ENCODE measurements around the gene PATJ.

The PATJ gene

DNA sequence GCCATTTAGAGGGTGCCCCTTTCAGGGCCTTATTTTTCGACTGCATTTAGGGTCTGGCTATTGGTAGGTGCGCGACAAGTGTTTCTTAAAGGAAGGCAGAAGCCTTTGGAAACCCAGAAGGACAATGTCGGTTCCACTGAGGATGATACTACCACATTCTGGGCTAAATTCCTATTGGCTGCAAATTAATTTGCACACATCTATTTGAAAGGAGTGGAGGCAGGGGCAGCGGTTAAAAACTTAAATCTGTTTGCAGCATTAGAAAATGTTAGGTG, 1.1 kb downstream of the PATJ start:
- no peak for DNase-seq (ENCODE audit: low spot score)
- TF ChIP-seq, protein P1, sequence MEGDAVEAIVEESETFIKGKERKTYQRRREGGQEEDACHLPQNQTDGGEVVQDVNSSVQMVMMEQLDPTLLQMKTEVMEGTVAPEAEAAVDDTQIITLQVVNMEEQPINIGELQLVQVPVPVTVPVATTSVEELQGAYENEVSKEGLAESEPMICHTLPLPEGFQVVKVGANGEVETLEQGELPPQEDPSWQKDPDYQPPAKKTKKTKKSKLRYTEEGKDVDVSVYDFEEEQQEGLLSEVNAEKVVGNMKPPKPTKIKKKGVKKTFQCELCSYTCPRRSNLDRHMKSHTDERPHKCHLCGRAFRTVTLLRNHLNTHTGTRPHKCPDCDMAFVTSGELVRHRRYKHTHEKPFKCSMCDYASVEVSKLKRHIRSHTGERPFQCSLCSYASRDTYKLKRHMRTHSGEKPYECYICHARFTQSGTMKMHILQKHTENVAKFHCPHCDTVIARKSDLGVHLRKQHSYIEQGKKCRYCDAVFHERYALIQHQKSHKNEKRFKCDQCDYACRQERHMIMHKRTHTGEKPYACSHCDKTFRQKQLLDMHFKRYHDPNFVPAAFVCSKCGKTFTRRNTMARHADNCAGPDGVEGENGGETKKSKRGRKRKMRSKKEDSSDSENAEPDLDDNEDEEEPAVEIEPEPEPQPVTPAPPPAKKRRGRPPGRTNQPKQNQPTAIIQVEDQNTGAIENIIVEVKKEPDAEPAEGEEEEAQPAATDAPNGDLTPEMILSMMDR (IDR thresholded peaks at IDR 0.05; ENCODE audit: extremely low read depth, missing control alignments), result no peak

GRCh38 chr1:61743716-61744580, 1.7 kb downstream of the PATJ start:
- no peak for DNase-seq (ENCODE audit: low spot score)
- TF ChIP-seq, protein P1 (IDR thresholded peaks at IDR 0.05; ENCODE audit: extremely low read depth, missing control alignments), result no peak

- DNase-seq (ENCODE audit: low spot score), result no peak
- TF ChIP-seq, protein P1 (IDR thresholded peaks at IDR 0.05; ENCODE audit: extremely low read depth, missing control alignments), result no peak
These were observed 4.5 kb downstream of the PATJ start for GRCh38 chr1:61746813-61747212.

GRCh38 chr1:61748566-61748965, 6.3 kb downstream of the PATJ start:
- TF ChIP-seq, protein P1 (IDR thresholded peaks at IDR 0.05; ENCODE audit: extremely low read depth, missing control alignments), result no peak
- DNase-seq (ENCODE audit: low spot score), result no peak

DNA sequence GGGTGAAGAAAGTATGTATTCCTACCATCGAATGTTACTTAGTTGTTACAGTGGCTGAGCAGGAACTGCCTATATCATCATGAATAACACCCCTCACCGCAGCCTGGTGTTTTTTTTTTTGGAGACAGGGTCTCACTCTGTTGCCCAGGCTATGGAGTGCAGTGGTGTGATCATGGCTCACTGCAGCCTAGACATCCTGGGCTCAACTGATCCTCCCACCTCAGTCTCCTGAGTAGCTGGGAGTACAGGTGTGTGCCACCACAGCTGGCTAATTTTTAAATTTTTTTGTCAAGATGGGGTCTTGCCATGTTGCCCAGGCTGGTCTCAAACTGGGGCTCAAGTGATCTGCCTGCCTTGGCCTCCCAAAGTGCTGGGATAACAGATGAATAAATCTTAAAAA, 7.3 kb downstream of the PATJ start:
- no peak for DNase-seq (ENCODE audit: low spot score)

GRCh38 chr1:61752921-61753389, 10.7 kb downstream of the PATJ start:
- TF ChIP-seq, protein P1 (IDR thresholded peaks at IDR 0.05; ENCODE audit: extremely low read depth, missing control alignments), result no peak
- no peak for DNase-seq (ENCODE audit: low spot score)

More for the DNA sequence above, 7.3 kb downstream of the PATJ start:
- TF ChIP-seq, protein P1 (IDR thresholded peaks at IDR 0.05; ENCODE audit: extremely low read depth, missing control alignments), result no peak

GRCh38 chr1:61753998-61754508, 11.8 kb downstream of the PATJ start:
- DNase-seq (ENCODE audit: low spot score), result no peak
- TF ChIP-seq, protein P1 (IDR thresholded peaks at IDR 0.05; ENCODE audit: extremely low read depth, missing control alignments), result no peak

All from GM20000 (cell line).